ENCODE data around the gene GBGT1.

GBGT1 gene

DNA sequence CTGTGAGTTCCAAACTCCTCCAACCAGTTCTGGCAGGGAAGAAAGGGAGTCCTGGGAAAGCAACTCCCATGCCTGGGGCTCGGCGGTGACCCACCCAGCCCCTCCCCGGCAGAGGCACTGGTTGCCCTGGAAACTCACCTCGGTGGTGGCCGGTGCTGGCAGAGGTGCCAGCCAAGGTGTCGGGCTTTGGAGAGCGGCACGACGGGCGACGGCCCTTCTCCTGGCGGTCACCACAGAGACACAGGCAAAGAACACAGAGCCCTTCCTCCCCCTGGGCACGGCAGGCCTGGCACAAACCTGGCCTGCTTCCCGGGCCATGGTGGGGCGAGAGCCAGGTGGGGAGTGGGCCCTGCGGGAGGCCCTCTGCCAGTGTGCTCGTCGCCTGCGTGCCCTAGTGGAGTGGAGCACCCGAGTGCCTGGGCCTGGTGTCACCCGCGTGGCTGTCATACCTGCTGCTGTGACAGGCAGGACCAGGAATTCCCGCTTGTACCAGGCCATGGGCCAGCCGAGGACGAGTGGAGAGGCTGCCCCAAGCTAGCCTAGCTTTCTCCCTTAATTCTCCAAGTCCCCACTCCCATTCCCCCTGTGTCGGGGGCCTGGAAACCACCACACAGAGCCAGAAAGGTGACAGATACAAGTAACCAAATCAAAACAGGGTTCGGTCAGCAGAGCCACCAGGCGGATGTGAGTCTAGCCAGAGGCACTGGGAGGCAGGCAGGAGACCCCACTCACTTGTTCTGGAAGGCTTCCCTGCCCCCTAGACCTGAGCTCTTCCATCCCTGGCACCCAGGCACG is 34.5 kb downstream of the GBGT1 start:
- H3K36me3 ChIP-seq (ENCODE audit: insufficient read depth, insufficient read length, low read length) = peaks cover 6% of the 10 kb centered on the region
- H3K9ac ChIP-seq (ENCODE audit: insufficient read length, low read depth) = no peak overlapping the region
- no peak for DNase-seq (ENCODE audit: low read depth, low spot score)
- no peak for TF ChIP-seq SUZ12 (IDR thresholded peaks at IDR 0.05; ENCODE audit: extremely low read depth, insufficient read depth, insufficient read length)
- TF ChIP-seq YY1 (IDR thresholded peaks at IDR 0.05; ENCODE audit: insufficient read depth, insufficient read length) = no peak
- no peak for TF ChIP-seq ZNF274 (IDR thresholded peaks at IDR 0.05; ENCODE audit: low read depth, low read length)
- peaks cover 21% of the 10 kb centered on the region for H3K4me1 ChIP-seq (ENCODE audit: insufficient read depth, insufficient read length)
- H3K4me3 ChIP-seq (ENCODE audit: insufficient read length, low read depth) = no peak overlapping the region
- H3K27me3 ChIP-seq (ENCODE audit: insufficient read depth, insufficient read length) = no peaks in the 10 kb centered on the region
- no peaks in the 10 kb centered on the region for H3K9me3 ChIP-seq (ENCODE audit: insufficient read depth, low read length)

DNA sequence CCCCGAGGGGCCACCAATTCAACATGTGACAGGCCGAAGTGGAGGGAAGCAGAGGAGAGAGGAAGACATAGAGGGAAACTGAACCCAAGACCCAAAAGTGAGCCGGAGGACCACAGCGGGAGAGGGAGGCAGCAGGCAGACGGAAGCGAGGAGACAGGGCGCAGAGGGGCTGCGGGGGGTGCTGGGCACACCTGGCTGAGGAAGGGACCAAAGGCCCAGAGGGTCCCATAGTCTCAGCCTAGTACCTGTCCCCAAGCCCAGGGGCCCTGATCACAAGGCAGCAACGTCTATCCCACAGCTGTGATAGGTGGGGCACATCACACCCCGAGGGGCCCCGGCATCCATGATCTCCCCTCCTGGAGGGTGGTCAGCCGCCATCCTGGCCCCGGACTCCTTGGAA is 35.6 kb downstream of the GBGT1 start:
- TF ChIP-seq ZNF274 (IDR thresholded peaks at IDR 0.05; ENCODE audit: low read depth, low read length) = no peak
- TF ChIP-seq YY1 (IDR thresholded peaks at IDR 0.05; ENCODE audit: insufficient read depth, insufficient read length) = no peak
- no peak for TF ChIP-seq SUZ12 (IDR thresholded peaks at IDR 0.05; ENCODE audit: extremely low read depth, insufficient read depth, insufficient read length)
- Histone ChIP-seq H3K27me3 (ENCODE audit: insufficient read depth, insufficient read length) (no peaks in the 10 kb centered on the region), H3K4me3 (ENCODE audit: insufficient read length, low read depth) (no peak overlapping the region), H3K36me3 (ENCODE audit: insufficient read depth, insufficient read length, low read length) (peaks cover 6% of the 10 kb centered on the region), H3K9me3 (ENCODE audit: insufficient read depth, low read length) (no peaks in the 10 kb centered on the region), H3K4me1 (ENCODE audit: insufficient read depth, insufficient read length) (peaks cover 12% of the 10 kb centered on the region), H3K9ac (ENCODE audit: insufficient read length, low read depth) (no peak overlapping the region)
- DNase-seq (ENCODE audit: low read depth, low spot score) = no peak

DNA sequence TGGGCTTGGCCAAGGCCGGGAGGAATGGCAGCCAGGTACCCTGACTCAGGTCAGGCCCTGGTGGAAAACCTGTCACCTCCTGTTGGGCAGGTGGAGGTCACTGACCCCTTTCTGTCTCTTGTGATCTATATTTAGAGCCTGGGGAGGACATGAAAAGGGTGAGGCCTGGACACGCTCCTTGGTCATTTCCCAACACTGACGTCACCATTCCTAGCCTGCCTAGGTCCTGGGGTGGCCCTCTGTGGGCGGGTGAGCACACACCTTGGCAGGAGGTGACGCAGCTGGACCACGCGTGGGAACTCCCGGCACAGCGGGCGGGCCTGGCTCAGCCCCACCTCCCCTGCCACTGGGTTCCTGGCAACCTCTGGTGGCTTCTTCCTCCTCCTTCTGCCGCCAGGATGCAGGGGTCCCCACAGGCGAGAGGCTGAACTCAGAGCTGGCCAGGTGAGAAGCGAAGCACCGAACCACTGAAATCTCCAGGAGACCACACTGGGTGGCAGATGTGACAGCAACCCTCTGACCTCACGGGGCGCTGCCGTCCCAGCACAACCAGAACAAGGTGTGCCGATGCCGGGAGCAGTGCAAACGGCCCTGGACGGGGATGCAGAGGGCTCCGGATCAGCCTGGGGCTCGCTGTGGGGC is 36.3 kb downstream of the GBGT1 start:
- H3K4me3 ChIP-seq (ENCODE audit: insufficient read length, low read depth) = no peak overlapping the region
- peak overlapping the region; percentile 18 for H3K9ac ChIP-seq (ENCODE audit: insufficient read length, low read depth)
- no peaks in the 10 kb centered on the region for H3K27me3 ChIP-seq (ENCODE audit: insufficient read depth, insufficient read length)
- H3K9me3 ChIP-seq (ENCODE audit: insufficient read depth, low read length) = no peaks in the 10 kb centered on the region
- DNase-seq (ENCODE audit: low read depth, low spot score) = no peak
- H3K36me3 ChIP-seq (ENCODE audit: insufficient read depth, insufficient read length, low read length) = peaks cover 6% of the 10 kb centered on the region
- TF ChIP-seq SUZ12 (IDR thresholded peaks at IDR 0.05; ENCODE audit: extremely low read depth, insufficient read depth, insufficient read length) = no peak
- TF ChIP-seq YY1 (IDR thresholded peaks at IDR 0.05; ENCODE audit: insufficient read depth, insufficient read length) = no peak
- TF ChIP-seq ZNF274 (IDR thresholded peaks at IDR 0.05; ENCODE audit: low read depth, low read length) = no peak
- H3K4me1 ChIP-seq (ENCODE audit: insufficient read depth, insufficient read length) = peaks cover 10% of the 10 kb centered on the region

DNA sequence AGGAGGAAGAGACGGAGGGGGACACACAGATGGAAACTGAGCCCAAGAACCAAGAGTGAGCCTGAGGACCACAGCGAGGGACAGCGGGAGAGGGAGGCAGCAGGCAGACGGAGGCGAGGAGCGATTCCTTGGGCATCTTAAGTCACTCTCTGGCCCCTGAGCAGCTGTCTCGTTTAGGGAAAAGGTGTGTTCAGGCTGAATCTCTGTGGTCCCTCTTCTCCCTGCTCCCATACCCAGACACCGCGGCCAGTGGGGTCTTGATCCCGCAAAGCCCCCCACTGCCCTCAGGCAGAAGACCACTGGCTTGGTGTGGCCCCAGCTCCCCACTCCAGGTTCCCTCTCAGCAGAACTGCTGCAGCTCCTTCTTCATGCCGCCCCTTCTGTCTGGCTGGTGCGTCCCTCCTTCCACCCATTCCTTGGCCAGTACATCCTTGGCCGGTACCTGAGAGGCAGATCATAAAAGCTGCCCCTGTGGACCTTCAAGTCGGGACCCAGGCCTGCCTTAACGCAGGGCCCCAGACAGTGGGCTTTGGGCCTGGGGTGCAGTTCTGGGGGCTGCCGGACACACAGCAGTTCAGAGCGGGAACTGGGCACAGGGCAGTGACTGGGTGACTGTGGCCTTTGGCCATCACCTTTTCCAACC is 36.9 kb downstream of the GBGT1 start:
- TF ChIP-seq ZNF274 (IDR thresholded peaks at IDR 0.05; ENCODE audit: low read depth, low read length) (no peak), SUZ12 (IDR thresholded peaks at IDR 0.05; ENCODE audit: extremely low read depth, insufficient read depth, insufficient read length) (no peak), YY1 (IDR thresholded peaks at IDR 0.05; ENCODE audit: insufficient read depth, insufficient read length) (no peak)
- DNase-seq (ENCODE audit: low read depth, low spot score) = no peak
- Histone ChIP-seq H3K4me3 (ENCODE audit: insufficient read length, low read depth) (no peak overlapping the region), H3K27me3 (ENCODE audit: insufficient read depth, insufficient read length) (no peaks in the 10 kb centered on the region), H3K9me3 (ENCODE audit: insufficient read depth, low read length) (no peaks in the 10 kb centered on the region), H3K9ac (ENCODE audit: insufficient read length, low read depth) (no peak overlapping the region), H3K4me1 (ENCODE audit: insufficient read depth, insufficient read length) (peaks cover 10% of the 10 kb centered on the region), H3K36me3 (ENCODE audit: insufficient read depth, insufficient read length, low read length) (peaks cover 2% of the 10 kb centered on the region)

DNA sequence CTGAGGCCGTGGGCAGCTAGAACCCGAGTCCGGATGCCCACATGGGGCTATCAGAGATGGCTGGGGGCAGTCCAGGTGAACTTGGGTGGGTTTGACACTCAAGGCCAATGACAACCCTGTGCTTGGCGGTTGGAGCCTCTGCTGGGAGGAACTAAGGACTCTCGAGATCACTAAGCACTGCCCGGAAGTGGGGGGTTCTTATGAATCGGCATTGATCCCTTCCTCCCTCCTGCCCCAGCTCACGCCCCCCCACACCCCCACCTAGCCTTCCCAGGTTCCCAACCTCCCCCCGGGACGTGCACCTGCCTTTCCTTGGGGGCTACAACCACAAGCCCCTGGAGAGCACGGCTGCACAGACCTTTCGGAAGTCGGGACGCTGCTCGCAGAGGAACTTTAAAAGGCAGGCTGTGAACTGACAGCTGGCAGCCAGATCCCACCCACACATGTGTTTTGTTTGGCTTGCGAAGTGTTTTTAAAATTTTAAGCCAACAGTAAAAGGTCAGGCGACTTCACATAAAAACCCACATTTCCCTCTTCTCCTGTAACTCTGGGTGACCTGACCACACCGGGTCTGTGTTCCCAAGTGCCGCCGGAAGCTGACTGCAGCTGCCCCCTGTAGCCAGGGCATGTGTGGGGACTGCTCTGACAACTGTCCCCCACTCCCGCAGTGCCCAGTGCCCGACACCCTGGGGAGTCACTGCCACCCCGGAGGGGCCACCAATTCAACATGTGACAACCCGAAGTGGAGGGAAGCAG is 37.6 kb downstream of the GBGT1 start:
- no peak for DNase-seq (ENCODE audit: low read depth, low spot score)
- H3K9ac ChIP-seq (ENCODE audit: insufficient read length, low read depth) = no peak overlapping the region
- no peaks in the 10 kb centered on the region for H3K9me3 ChIP-seq (ENCODE audit: insufficient read depth, low read length)
- peaks cover 10% of the 10 kb centered on the region for H3K4me1 ChIP-seq (ENCODE audit: insufficient read depth, insufficient read length)
- H3K36me3 ChIP-seq (ENCODE audit: insufficient read depth, insufficient read length, low read length) = peaks cover 2% of the 10 kb centered on the region
- H3K27me3 ChIP-seq (ENCODE audit: insufficient read depth, insufficient read length) = no peaks in the 10 kb centered on the region
- H3K4me3 ChIP-seq (ENCODE audit: insufficient read length, low read depth) = no peak overlapping the region
- TF ChIP-seq SUZ12 (IDR thresholded peaks at IDR 0.05; ENCODE audit: extremely low read depth, insufficient read depth, insufficient read length) (no peak), ZNF274 (IDR thresholded peaks at IDR 0.05; ENCODE audit: low read depth, low read length) (no peak), YY1 (IDR thresholded peaks at IDR 0.05; ENCODE audit: insufficient read depth, insufficient read length) (no peak)

DNA sequence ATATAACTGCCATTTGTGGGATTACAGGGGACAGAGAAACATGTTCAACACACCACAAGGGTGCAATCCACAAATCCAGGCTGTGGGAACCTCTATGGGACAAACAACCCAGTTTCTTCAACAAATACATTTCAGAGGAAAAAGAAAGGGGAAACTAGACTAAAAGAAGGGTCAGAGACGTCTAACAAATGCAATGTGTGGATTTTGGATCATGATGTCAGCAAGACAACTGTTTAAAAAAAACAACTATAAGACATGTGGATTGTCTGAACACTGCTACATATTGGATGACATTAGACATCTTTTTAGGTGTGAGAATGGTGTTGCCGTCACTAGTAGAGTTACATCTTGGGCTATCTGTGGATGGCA is 38.8 kb downstream of the GBGT1 start:
- Histone ChIP-seq H3K27me3 (ENCODE audit: insufficient read depth, insufficient read length) (peaks cover 6% of the 10 kb centered on the region), H3K9ac (ENCODE audit: insufficient read length, low read depth) (no peak overlapping the region), H3K4me1 (ENCODE audit: insufficient read depth, insufficient read length) (peaks cover 11% of the 10 kb centered on the region), H3K4me3 (ENCODE audit: insufficient read length, low read depth) (no peak overlapping the region), H3K9me3 (ENCODE audit: insufficient read depth, low read length) (no peaks in the 10 kb centered on the region), H3K36me3 (ENCODE audit: insufficient read depth, insufficient read length, low read length) (peaks cover 2% of the 10 kb centered on the region)
- no peak for TF ChIP-seq SUZ12 (IDR thresholded peaks at IDR 0.05; ENCODE audit: extremely low read depth, insufficient read depth, insufficient read length)
- no peak for TF ChIP-seq YY1 (IDR thresholded peaks at IDR 0.05; ENCODE audit: insufficient read depth, insufficient read length)
- no peak for TF ChIP-seq ZNF274 (IDR thresholded peaks at IDR 0.05; ENCODE audit: low read depth, low read length)
- no peak for DNase-seq (ENCODE audit: low read depth, low spot score)
